ENCODE measurements around the gene KIRREL1.

The KIRREL1 gene

GRCh38 chr1:157965584-157965983 lies 27.9 kb upstream of the KIRREL1 start:
- Mint-ChIP-seq H3K27ac (no peak overlapping the region), H3K4me3 (no peak overlapping the region), H3K4me1 (peaks cover 2% of the 10 kb centered on the region), H3K36me3 (ENCODE audit: low read depth) (no peaks in the 10 kb centered on the region), H3K27me3 (peaks cover 8% of the 10 kb centered on the region), H3K9me3 (no peaks in the 10 kb centered on the region)
- DNase-seq = no peak
- no peak for ATAC-seq

GRCh38 chr1:157966031-157966537 lies 27.4 kb upstream of the KIRREL1 start:
- DNase-seq (no peak), ATAC-seq (no peak)
- no peak overlapping the region for H3K4me3 Mint-ChIP-seq
- H3K9me3 Mint-ChIP-seq = no peaks in the 10 kb centered on the region
- peaks cover 2% of the 10 kb centered on the region for H3K4me1 Mint-ChIP-seq
- no peaks in the 10 kb centered on the region for H3K36me3 Mint-ChIP-seq (ENCODE audit: low read depth)
- no peak overlapping the region for H3K27ac Mint-ChIP-seq
- H3K27me3 Mint-ChIP-seq = peaks cover 8% of the 10 kb centered on the region

DNA sequence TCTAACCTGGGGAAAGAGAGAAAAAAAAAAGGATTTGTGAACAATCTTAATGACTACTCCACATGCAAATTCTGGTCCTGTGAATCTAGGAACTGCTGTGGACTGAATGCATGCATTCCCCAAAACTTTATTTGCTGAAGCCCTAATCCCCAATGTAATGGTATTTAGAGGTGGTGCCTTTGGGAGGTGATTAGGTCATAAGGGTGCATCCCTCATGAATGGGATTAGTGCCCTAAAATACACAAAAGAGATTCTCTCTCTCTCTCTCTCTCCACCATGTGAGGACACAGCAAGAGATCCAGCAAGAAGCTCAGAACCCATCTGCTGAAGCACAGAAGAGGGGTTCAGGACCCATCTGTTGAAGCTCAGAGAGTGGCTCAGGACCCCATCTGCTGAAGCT lies 26.2 kb upstream of the KIRREL1 start:
- DNase-seq (no peak), ATAC-seq (no peak)
- Mint-ChIP-seq H3K4me1 (peaks cover under 1% of the 10 kb centered on the region), H3K36me3 (ENCODE audit: low read depth) (no peaks in the 10 kb centered on the region), H3K27ac (no peak overlapping the region), H3K27me3 (peaks cover 3% of the 10 kb centered on the region), H3K9me3 (no peaks in the 10 kb centered on the region), H3K4me3 (no peak overlapping the region)

- H3K9me3 Mint-ChIP-seq = no peaks in the 10 kb centered on the region
- H3K4me1 Mint-ChIP-seq = no peaks in the 10 kb centered on the region
- H3K4me3 Mint-ChIP-seq = no peak overlapping the region
- no peaks in the 10 kb centered on the region for H3K36me3 Mint-ChIP-seq (ENCODE audit: low read depth)
- no peak overlapping the region for H3K27ac Mint-ChIP-seq
- H3K27me3 Mint-ChIP-seq = no peaks in the 10 kb centered on the region
- DNase-seq = no peak
- no peak for ATAC-seq
These were observed 24.9 kb upstream of the KIRREL1 start for GRCh38 chr1:157968508-157968907.

- no peak for ATAC-seq
- Mint-ChIP-seq H3K4me3 (no peak overlapping the region), H3K4me1 (no peaks in the 10 kb centered on the region)
These were observed 24.5 kb upstream of the KIRREL1 start for GRCh38 chr1:157968946-157969345.

GRCh38 chr1:157969697-157970485 lies 23.6 kb upstream of the KIRREL1 start:
- Mint-ChIP-seq H3K9me3 (no peaks in the 10 kb centered on the region), H3K4me1 (no peaks in the 10 kb centered on the region), H3K36me3 (ENCODE audit: low read depth) (no peaks in the 10 kb centered on the region), H3K27me3 (peaks cover 2% of the 10 kb centered on the region), H3K27ac (no peak overlapping the region), H3K4me3 (no peak overlapping the region)
- no peak for ATAC-seq
- DNase-seq = no peak

More at GRCh38 chr1:157968946-157969345, 24.5 kb upstream of the KIRREL1 start:
- H3K27ac Mint-ChIP-seq = no peak overlapping the region
- no peaks in the 10 kb centered on the region for H3K9me3 Mint-ChIP-seq
- no peaks in the 10 kb centered on the region for H3K36me3 Mint-ChIP-seq (ENCODE audit: low read depth)
- no peaks in the 10 kb centered on the region for H3K27me3 Mint-ChIP-seq
- no peak for DNase-seq

- H3K27me3 Mint-ChIP-seq = peaks cover 2% of the 10 kb centered on the region
- H3K9me3 Mint-ChIP-seq = no peaks in the 10 kb centered on the region
- no peaks in the 10 kb centered on the region for H3K36me3 Mint-ChIP-seq (ENCODE audit: low read depth)
- H3K4me3 Mint-ChIP-seq = no peak overlapping the region
- H3K27ac Mint-ChIP-seq = no peak overlapping the region
- H3K4me1 Mint-ChIP-seq = no peaks in the 10 kb centered on the region
- ATAC-seq = no peak
- no peak for DNase-seq
These were observed 21.7 kb upstream of the KIRREL1 start for GRCh38 chr1:157971769-157972168.

DNA sequence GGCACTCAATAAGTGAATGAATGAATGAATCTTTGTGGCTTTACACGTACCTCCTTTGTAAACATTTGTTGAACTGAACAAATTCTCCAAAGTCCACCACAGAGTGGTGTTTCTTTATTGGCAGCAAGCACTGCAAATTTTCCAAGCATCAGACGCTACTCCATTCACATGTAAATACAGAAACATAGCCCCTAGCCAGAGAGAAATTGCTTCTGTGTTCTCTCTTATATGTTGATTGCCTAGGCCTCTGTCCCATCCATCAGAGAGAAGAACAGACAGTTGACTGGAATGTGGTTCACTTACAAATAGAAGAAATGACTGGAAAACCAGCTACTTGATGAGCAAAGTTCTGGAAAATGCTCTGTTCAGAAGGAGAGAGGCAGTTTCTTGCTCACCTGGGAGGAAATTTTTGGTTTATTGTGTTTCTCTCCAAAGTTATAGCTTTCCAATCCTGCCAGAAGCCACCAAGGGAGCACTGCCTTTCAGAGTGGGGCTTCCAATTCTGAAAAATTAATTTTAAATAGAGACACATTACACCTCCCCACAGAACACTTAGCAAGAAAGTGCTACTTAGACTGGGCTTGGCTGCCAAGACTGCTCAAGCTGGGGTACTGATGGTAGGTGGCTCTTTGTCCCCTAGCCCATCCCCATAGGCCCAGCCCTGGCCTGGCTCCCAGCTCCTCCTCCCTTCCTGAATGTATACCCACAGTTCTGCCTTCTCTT lies 18.1 kb upstream of the KIRREL1 start:
- Mint-ChIP-seq H3K27me3 (peaks cover 12% of the 10 kb centered on the region), H3K4me1 (no peaks in the 10 kb centered on the region), H3K36me3 (ENCODE audit: low read depth) (no peaks in the 10 kb centered on the region), H3K4me3 (no peak overlapping the region), H3K9me3 (no peaks in the 10 kb centered on the region), H3K27ac (no peak overlapping the region)
- ATAC-seq (no peak), DNase-seq (no peak)

DNA sequence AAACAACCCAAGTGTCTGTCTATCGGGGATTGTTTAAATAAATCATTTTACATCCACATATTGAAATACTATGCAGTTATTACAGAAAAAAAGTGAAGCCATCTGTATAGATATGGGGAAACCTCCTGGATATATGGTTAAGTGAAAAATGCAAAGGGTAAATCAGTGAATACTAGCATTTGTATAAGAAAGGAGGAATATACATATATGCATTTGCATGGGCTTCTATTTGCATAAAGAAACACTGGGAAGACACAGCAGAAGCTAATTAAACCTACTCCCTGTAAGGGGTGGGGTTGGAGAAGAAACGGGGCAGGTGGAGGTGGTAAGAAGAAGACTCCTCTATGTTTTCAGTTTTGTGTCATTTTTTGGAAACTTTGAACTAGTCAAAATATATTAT lies 16.6 kb upstream of the KIRREL1 start:
- no peak for ATAC-seq
- no peak for DNase-seq
- peaks cover 12% of the 10 kb centered on the region for H3K27me3 Mint-ChIP-seq
- no peaks in the 10 kb centered on the region for H3K36me3 Mint-ChIP-seq (ENCODE audit: low read depth)
- H3K9me3 Mint-ChIP-seq = no peaks in the 10 kb centered on the region
- no peak overlapping the region for H3K27ac Mint-ChIP-seq
- no peak overlapping the region for H3K4me3 Mint-ChIP-seq
- no peaks in the 10 kb centered on the region for H3K4me1 Mint-ChIP-seq

DNA sequence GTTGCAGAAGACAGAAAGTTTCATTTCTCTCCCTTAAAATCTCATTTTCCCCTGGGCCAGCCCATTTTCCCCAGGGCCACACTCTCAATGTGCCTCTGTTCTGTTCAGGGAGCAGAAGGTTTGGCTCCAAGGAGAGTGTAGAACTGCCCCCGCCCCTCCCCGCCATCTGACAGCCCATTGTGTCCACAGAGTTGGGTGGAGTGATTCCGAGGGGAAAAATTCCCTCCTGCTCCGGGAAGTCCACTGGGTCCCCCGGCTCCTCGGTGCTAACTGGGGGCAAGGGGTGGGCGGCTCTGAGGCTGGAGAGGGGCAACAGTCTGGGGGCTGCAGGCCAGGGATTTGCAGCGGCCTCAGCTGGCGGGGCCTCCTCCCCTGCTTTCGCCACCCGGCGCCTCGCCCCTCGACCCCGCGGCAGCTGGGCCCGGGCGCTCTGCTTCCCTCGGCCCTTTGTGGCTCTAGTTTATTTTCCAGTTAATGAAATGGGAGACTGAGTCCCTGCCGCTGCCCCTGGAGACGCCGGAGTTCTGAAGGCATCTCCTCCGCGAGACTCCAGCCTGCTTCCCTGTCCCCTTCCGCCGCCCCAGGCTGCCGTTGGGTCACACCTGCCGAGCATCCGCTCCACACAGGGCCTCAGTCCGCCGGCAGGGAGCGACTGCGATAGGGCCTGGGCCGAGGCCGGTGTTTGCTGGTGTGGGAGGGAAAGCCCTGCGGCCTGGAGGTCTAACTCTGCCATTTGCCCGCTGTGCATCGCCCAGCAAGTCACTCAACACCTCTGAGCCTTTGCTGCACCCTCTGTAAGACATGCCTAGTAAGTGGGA lies 14.7 kb upstream of the KIRREL1 start:
- no peaks in the 10 kb centered on the region for H3K9me3 Mint-ChIP-seq
- H3K4me1 Mint-ChIP-seq = no peaks in the 10 kb centered on the region
- ATAC-seq (no peak), DNase-seq (no peak)
- H3K36me3 Mint-ChIP-seq (ENCODE audit: low read depth) = no peaks in the 10 kb centered on the region
- no peak overlapping the region for H3K4me3 Mint-ChIP-seq
- H3K27ac Mint-ChIP-seq = no peak overlapping the region
- H3K27me3 Mint-ChIP-seq = peaks cover 12% of the 10 kb centered on the region

GRCh38 chr1:157982136-157982535 lies 11.3 kb upstream of the KIRREL1 start:
- Mint-ChIP-seq H3K4me1 (no peaks in the 10 kb centered on the region), H3K4me3 (no peak overlapping the region), H3K36me3 (ENCODE audit: low read depth) (no peaks in the 10 kb centered on the region), H3K27ac (no peak overlapping the region), H3K9me3 (no peaks in the 10 kb centered on the region), H3K27me3 (peaks cover 10% of the 10 kb centered on the region)
- ATAC-seq (no peak), DNase-seq (no peak)

GRCh38 chr1:157983787-157984186 lies 9.7 kb upstream of the KIRREL1 start:
- Mint-ChIP-seq H3K36me3 (ENCODE audit: low read depth) (no peaks in the 10 kb centered on the region), H3K27ac (no peak overlapping the region), H3K4me1 (no peaks in the 10 kb centered on the region), H3K9me3 (no peaks in the 10 kb centered on the region), H3K27me3 (peaks cover 6% of the 10 kb centered on the region), H3K4me3 (no peak overlapping the region)
- DNase-seq (no peak), ATAC-seq (no peak)

GRCh38 chr1:157984469-157984868 lies 9.0 kb upstream of the KIRREL1 start:
- H3K36me3 Mint-ChIP-seq (ENCODE audit: low read depth) = no peaks in the 10 kb centered on the region
- no peaks in the 10 kb centered on the region for H3K4me1 Mint-ChIP-seq
- ATAC-seq = no peak
- DNase-seq = no peak
- no peaks in the 10 kb centered on the region for H3K9me3 Mint-ChIP-seq
- H3K27me3 Mint-ChIP-seq = peaks cover 3% of the 10 kb centered on the region
- H3K4me3 Mint-ChIP-seq = no peak overlapping the region
- H3K27ac Mint-ChIP-seq = no peak overlapping the region

GRCh38 chr1:157985473-157985872 lies 8.0 kb upstream of the KIRREL1 start:
- H3K36me3 Mint-ChIP-seq (ENCODE audit: low read depth) = no peaks in the 10 kb centered on the region

More at GRCh38 chr1:157985473-157985872, 8.0 kb upstream of the KIRREL1 start:
- DNase-seq (no peak), ATAC-seq (no peak)
- Mint-ChIP-seq H3K27ac (no peak overlapping the region), H3K9me3 (no peaks in the 10 kb centered on the region), H3K27me3 (peaks cover 3% of the 10 kb centered on the region), H3K4me3 (no peak overlapping the region), H3K4me1 (no peaks in the 10 kb centered on the region)

Measured in activated naive CD8-positive, alpha-beta T cell treated with anti-CD3 and anti-CD28 coated beads, Interleukin-2, amount 50 U/mL, for 24 hours (primary cell).